Measurements from ENCODE around the gene MYL7.

The MYL7 gene

DNA sequence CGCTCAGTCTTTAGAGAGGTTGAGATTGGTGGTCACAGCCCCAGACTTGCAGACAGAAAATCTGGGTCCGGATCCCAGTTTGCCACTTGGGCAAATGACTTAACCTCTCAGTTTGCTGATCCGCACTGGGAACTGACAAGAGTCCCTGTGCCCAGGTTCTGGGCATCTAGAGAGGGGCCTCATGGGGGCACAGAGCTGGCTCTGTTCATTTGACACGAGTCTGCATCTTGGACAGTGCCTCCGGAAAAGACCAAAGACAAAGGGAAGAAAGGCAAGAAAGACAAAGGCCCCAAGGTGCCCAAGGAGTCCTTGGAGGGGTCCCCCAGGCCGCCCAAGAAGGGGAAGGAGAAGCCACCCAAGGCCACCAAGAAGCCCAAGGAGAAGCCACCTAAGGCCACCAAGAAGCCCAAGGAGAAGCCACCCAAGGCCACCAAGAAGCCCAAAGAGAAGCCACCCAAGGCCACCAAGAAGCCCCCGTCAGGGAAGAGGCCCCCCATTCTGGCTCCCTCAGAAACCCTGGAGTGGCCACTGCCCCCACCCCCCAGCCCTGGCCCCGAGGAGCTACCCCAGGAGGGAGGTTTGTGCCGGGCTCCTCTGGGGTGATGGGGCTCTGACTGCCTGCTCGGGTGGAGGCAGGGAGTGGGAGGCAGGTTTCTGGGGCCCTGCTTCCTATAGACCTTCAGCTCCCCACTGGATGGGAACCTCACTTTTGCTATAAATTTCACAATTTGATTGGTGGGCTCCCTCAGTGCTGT lies 34.6 kb downstream of the MYL7 start:
- no peak for DNase-seq (ENCODE audit: extremely low read depth, low read depth)
- TF ChIP-seq, protein P1, sequence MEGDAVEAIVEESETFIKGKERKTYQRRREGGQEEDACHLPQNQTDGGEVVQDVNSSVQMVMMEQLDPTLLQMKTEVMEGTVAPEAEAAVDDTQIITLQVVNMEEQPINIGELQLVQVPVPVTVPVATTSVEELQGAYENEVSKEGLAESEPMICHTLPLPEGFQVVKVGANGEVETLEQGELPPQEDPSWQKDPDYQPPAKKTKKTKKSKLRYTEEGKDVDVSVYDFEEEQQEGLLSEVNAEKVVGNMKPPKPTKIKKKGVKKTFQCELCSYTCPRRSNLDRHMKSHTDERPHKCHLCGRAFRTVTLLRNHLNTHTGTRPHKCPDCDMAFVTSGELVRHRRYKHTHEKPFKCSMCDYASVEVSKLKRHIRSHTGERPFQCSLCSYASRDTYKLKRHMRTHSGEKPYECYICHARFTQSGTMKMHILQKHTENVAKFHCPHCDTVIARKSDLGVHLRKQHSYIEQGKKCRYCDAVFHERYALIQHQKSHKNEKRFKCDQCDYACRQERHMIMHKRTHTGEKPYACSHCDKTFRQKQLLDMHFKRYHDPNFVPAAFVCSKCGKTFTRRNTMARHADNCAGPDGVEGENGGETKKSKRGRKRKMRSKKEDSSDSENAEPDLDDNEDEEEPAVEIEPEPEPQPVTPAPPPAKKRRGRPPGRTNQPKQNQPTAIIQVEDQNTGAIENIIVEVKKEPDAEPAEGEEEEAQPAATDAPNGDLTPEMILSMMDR (IDR thresholded peaks at IDR 0.05; ENCODE audit: low read depth, low read length) = no peak

DNA sequence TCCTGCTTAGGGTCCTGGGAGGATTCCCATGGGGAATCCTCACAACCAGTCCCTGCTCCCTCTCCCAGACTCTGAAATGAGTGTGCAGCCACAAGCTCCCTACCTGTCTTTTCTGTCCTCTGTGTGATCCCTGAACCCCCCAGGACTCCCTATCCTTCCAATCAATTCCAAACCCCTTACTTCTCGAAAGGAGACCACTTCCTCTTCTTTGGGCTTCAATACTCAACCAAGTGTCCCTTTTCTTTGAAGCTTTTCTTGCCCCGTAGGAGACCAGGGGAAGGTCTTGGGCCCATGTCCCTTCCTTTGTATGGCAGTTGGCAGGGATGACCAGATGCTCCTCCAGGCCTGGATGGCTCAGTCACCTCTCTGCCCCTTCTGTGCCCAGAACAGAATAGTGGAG lies 35.3 kb downstream of the MYL7 start:
- TF ChIP-seq, protein P1 (IDR thresholded peaks at IDR 0.05; ENCODE audit: low read depth, low read length) = no peak
- no peak for DNase-seq (ENCODE audit: extremely low read depth, low read depth)

DNA sequence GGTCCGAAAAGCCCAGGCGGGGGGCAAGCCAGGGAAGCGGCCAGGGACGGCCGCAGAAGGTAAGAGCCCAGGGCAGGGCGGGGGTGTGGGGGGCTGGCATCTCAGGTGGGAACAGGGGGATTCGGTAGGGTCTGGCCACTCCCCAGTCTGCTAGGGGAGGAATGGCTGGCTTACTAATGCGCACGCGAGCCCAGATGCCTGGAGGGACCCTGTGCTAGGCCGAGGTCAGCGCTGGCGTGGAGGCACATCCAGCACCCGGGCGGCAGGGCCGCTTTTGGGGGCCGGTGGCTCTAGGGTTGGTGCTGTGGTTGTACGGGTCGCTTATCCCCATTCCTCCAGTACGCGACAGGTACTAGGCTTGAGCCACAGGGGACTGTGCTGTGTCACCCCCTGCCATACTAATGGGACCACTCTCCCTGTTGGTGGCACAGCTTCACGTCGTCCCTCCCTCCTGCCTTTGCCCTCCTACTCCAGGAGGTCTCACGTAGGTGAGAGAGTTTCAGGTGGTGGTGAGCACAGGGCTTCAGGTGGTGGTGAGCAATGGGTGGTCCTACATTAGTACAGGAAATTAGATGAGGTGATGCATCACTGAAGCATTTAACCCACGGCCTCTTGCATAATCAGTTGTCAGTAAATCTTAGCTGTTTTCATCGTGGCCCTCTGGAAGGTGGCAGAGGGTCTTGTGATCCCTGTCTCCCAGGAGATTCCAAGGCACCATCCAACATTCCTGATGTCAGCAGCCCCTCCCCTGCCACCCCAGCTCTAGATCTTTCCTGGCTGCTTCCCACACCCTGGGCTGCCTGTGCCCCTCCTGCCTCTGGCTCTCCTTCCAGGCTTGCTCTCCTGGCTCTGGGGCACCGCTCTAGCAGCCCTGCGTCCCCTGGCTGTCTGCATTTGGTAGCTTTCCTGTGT lies 36.0 kb downstream of the MYL7 start:
- DNase-seq (ENCODE audit: extremely low read depth, low read depth) = no peak
- TF ChIP-seq, protein P1 (IDR thresholded peaks at IDR 0.05; ENCODE audit: low read depth, low read length) = peak; percentile 14

DNA sequence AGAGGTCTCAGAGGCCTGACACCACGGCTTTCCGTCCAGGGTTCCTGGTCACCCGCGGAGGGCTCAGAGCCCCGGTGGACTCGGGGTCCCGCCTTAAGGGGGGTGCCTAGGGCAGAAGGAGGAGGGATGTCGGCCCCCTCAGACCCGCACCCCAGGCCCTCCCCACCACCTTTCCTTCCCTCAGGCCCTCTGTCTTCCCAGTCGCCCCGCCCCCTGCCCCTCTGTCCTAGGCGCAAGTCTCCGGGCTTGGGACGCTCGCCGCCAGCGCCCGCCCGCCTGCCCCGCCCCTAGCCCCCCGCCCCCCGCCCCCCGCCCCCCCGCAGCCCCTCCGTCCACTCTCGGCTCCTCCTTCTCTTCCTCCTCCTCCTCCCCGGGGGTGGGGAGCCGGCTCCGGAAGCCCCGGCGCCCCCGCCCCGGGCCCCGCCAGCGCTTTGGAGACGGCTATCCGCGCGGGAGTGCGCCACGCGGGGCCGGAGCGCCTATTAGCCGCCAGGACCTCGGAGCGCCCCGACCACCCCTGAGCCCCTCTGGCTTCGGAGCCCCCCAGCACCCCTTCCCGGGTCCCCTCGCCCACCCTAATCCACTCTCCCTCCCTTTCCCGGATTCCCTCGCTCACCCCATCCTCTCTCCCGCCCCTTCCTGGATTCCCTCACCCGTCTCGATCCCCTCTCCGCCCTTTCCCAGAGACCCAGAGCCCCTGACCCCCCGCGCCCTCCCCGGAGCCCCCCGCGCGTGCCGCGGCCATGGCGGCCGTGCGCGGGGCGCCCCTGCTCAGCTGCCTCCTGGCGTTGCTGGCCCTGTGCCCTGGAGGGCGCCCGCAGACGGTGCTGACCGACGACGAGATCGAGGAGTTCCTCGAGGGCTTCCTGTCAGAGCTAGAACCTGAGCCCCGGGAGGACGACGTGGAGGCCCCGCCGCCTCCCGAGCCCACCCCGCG lies 36.9 kb downstream of the MYL7 start, which contains the start of gene AEBP1:
TSS of gene AEBP1 (plus strand) at position 423 of the 937 bp plus-strand sequence. CDS start at position 744, 321 bp downstream.
- DNase-seq (ENCODE audit: extremely low read depth, low read depth) = no peak
- TF ChIP-seq, protein P1 (IDR thresholded peaks at IDR 0.05; ENCODE audit: low read depth, low read length) = no peak

DNA sequence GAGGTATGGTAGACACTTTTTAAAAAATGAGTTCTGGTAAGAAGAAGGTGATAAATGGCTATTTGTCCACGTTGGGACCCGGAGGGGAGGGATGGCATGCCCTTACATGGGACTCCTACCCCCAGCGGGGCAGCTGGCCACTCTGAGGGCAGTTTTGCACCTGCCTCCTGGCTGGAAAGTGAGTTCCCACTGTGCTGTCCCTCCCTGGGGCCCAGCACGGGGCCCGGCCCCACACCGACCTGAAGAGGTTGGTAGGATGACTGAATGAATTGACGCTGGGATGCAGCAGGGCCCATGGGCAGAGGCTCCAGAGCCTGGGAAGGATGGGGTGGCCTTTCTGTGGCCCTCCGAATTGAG lies 37.6 kb downstream of the MYL7 start:
- no peak for DNase-seq (ENCODE audit: extremely low read depth, low read depth)
- TF ChIP-seq, protein P1 (IDR thresholded peaks at IDR 0.05; ENCODE audit: low read depth, low read length) = no peak

DNA sequence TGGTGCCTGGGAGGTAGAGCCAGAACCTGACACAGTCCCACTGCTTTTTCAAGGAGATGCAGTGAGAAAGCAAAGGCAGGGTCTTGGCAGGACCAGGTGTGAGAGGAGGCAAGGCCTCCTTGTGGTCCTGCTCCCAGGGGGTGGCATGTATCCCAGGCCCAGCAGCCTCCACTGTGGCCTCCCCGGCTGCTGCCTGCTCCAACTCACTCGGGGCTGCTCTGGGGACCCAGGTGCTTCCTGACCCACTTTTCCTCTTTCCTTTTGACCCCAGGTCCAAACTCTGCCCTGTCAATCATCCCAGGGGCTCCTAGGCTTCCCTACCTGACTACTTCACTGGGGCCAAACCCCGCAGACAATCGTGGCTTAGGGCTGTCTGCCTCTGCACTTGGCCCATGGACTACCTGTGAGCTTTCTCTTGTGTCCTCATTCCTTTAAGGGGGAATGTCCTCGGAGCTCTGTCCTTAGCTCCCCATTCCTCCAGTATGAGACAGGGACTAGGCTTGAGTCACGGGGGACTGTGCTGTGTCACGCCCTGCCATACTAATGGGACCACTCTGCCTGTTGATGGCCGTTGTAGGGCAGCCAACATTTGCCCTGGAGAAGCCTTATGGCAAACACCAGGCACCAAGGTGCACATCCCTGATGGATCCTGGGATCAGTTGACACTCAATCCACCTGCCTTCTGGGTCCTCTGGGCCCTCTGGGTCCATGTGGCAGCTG lies 38.1 kb downstream of the MYL7 start:
- DNase-seq (ENCODE audit: extremely low read depth, low read depth) = no peak

More for the DNA sequence above, 38.1 kb downstream of the MYL7 start:
- TF ChIP-seq, protein P1 (IDR thresholded peaks at IDR 0.05; ENCODE audit: low read depth, low read length) = no peak

Measured in AG09319 (cell line).